AG09319 (cell line): ENCODE measurements around the gene FAM216A.
A peak's percentile ranks its signal among the peaks of the same experiment; 100 is the strongest.
"Not testable (repeated sequence)": the region's sequence is repeated elsewhere in the genome, so short reads cannot be mapped to it uniquely, and the experiment has no call there.

ENCODE experiments used
- DNase-seq: peaks from one replicate; pipeline ENCODE4 v3.0.0-alpha.2; 2010; ENCODE audit warnings: low read depth; ENCODE audit errors: extremely low read depth
- CTCF ChIP-seq: IDR thresholded peaks from 2 replicates; pipeline ENCODE4 v1.5.1; 2011; ENCODE audit warnings: low read depth, mild to moderate bottlenecking, inconsistent platforms, low read length, moderate library complexity

FAM216A gene

GRCh38 chr12:110501752-110502738 is 33.4 kb downstream of the FAM216A start, which contains the start of the genes RAD9B and VPS29:
TSS of gene RAD9B (plus strand) at chr12:110502331. CDS start at chr12:110502338, 7 bp downstream.
TSS of gene VPS29 (minus strand) at chr12:110502111. CDS start at chr12:110502051, 60 bp downstream.
- TF ChIP-seq CTCF: no peak
- DNase-seq: peak; percentile 95

DNA sequence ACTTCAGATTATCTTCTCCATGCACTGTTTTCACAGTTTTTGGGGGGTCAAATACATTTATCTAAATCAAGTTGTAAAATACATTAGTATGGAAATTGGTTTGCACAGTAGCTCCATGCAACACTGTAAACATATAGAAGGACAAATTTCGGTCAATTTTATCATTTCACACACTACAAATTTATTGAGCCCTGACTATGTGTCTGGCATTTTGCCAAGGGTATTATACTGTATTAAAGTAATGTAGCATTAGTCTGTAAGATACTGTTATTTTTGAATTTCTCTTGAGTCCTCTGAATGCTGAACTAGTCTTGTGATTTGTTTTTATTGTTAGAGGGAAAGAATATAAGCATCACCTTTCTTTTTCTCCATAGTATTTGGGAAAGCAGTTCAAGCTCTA is 34.8 kb downstream of the FAM216A start:
- TF ChIP-seq CTCF: no peak
- no peak for DNase-seq

DNA sequence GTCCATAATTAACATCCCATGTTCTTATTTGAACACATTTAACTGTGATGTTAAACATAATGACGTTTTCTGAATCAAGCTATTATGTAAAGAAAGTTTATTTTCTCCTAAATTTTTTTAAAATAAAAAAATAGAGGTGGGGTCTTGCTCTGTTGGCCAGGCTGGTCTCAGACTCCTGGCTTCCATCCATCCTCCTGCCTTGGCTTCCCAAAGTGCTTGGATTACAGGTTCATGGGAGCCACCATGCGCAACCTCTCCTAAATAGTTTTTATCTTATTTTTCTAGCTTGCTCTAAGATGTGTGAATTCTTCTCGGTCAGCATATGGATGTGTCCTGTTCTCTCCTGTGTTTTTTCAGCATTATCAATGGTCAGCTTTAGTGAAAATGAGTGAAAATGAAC is 36.7 kb downstream of the FAM216A start:
- no peak for DNase-seq
- no peak for TF ChIP-seq CTCF

- TF ChIP-seq CTCF: no peak
- no peak for DNase-seq
These were observed 39.5 kb downstream of the FAM216A start for GRCh38 chr12:110508071-110508586.

DNA sequence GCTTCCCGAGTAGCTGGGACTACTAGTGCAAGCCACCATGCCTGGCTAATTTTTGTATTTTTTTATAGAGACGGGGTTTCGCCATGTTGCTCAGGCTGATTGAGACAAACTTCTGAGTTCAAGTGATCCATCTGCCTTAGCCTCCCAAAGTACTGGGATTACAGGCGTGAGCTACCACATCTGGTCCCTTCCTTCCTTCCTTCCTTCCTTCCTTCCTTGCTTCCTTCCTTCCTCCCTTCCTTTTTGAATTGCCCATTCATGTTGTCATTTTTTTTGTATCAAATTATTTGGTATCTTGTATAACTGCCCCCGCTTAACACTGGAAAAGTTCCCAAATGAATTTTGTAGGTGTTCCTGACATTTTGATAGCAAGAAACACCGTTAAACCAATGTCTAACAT is 45.2 kb downstream of the FAM216A start:
- TF ChIP-seq CTCF: no peak
- DNase-seq: no peak

DNA sequence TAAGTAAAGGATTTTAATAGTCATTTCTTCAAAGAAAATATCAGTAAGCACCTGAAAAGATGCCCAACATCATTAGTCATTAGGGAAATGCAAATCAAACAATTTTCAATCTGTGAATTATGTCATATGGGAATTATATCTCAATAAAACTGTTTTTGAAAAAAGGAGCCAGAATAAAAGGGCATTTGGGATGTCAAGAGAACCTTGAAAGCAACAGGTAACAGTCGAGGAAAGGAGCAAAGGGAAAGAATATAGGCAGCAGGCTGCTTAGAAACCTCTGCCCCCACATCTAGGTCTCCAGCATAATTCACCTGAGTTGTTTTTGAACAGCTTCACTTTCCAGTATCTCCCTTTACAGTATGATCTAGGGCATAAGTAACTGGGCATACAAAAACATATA is 45.7 kb downstream of the FAM216A start:
- DNase-seq: no peak
- TF ChIP-seq CTCF: no peak

GRCh38 chr12:110516995-110517394 is 48.4 kb downstream of the FAM216A start:
- TF ChIP-seq CTCF: no peak
- DNase-seq: no peak

GRCh38 chr12:110518014-110518413 is 49.4 kb downstream of the FAM216A start:
- not testable (repeated sequence) for DNase-seq

GRCh38 chr12:110520876-110521712 is 52.4 kb downstream of the FAM216A start:
- not testable (repeated sequence) for DNase-seq
